HUDEP-2 (cell line): ENCODE data around the gene STK38L.

ENCODE experiments used
- DNase-seq, 76 experiments: peaks; one replicate each; lab custom pipeline; 2025; ENCODE audit not compliant: unreplicated experiment in 76 of 76; lab: John Stamatoyannopoulos, UW

The STK38L gene

DNA sequence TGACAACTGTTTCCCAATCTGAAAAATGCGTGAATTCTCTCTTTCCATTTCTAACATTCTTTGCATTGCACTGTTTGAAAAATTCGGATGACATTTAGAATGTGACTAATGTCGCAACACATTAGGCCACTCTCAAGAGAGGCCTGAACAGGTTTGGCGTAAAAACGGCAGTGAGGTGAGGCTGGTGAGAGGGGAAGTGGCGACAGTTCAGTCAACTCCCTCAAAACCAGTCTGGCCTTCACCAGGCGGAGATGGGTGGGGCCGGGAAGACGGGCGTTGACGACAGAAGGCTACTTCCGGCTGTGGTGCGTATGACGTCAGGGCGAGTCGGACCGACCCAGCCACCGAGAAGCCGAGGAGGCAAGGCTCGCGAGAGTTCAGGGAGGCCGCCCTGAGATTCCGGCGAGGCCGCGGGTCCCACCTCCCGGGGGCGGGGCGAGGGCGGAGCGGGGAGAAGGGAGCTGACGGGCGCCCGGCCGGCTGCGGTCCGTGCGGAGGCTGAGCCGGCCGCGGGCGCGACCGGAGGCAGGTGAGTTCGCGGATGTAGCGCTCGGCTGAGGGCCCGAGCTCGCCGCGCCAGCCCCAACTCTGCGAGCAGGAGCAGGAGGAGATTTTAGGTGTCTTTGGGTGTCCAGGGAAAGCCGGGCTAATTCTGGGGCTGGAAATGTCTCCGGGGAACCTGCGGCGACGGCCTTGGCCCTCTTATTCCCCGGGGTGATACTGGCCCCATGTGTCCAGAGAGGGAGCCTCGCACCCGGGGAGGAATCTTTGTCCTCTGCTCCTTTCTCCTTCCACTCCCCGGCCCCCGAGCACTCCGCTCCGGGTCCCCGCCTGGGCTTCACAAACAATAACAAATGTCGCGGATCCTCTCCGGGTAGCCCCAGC lies at the start of gene STK38L:
Gene STK38L (plus strand): TSS at position 483 of the 885 bp plus-strand sequence. CDS start 53,435 bp downstream, outside the sequence.
- peak; percentile 13 to 95 (median 89) for DNase-seq

DNA sequence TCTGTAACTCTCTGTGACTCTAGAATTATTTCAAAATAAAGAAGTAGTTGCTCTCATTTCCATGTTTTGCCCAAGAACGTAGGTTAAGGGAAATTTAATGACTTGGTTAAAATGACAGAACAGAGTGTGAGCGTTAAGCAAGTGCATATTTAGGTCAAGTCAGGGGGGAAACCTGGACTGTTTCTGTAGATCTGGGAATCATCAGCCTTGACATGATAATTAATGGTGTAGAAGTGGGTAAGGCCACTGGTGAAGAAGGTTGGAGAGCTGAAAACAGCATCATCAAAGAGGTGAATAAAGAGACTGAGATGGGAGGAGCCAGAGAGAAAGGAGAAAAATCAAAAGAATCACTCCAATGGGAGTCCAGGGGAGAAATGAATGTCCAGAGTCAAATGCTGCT lies 49.4 kb upstream of the STK38L start:
- no peak for DNase-seq

DNA sequence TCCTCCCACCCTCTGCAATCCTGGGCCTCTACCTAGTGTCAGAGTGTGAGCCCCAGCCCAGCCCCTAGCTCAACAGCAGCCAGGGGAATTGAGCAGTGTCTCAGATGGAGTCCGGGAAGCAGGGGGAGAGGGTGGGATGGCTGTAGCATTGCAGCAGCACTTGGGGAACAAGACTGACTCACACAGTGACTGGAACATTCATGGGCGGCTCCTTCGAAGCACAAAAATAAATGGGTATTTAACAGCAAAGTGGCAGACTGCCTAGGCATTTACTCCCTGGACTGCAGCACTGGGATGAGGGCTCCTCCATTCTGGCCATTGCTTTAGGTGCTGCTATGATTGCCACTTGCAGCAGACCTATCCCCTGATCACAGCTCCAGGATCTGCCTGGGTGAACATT lies 46.0 kb upstream of the STK38L start:
- DNase-seq = no peak

DNA sequence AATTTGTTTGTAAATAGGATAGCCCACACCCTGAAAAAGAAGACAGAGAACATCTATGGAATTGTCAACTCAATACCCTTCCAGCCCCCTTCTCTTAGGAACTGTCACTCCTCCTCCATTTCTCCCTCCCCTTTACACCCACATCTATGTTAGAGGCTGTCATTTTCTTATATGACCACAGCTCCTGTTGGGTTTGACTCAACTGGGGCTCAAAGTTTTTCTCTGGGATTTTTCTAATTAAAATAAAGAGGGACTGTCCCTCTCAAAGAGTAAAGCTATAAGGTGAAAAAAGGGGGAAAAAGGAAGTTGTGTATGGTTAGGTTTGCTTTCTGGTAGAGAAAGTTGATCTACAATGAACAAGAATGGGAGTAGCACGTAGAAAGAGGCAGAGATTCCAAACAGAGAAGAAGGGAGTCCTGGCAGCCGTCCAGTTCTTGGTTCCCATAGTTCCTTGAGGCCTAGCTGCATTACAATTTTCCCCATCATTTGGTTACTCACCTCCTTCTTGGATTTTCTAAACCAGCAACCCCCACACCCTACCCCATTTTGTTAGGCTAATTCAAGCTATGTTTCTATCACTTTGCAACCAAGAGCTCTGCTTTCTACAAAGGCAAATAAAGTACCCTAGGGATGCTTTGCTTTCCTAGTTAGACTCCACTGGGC lies 44.3 kb upstream of the STK38L start:
- no peak for DNase-seq

DNA sequence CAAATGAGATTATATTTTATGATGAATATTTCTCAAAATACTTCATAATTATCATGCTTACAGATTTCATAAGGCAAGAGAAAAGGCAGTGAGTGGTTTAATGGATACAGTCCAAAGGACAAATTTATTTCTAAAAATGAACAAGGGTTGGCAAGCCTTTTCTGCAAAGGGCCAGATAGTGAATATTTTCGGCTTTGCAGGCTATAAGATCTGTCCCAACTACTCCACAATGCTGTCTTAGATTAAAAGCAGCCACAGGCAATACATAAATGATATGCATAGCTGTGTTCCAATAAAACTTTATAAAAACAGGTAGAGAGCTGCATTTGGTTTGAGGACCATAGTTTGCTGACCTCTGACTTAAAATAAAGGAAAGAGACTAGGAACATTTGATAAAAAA lies 42.9 kb upstream of the STK38L start:
- DNase-seq = no peak

DNA sequence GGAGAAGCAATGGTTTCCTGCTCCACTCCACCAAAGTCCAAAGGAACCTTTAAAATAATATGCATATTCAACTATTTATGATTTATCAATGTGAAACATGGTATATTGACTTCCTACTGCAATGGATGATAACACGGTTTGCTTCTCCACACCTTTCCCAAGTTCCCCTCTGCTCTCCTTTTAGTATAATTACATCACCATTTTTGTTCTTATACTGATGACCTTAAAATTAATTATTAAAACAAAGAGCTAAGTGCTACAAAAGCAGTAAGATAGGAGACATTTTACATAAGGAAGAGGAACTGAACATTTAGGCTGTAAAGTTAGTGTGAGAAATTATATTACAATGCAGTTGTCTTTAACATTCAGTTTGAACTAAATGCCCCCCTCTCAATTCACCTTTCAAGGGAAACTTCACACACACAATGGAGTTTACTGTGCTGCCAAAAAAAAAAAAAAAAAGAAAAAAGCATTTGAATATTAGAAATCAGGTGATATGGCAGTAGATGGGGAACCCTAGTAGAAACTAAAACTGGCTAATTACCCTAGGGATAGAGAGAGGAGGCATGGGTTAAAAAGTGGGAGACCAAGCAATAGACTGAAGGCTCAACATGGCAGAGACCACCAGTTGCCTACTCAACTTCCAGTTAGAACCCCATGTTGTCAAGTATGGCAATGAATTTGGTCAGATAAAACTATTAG lies 37.1 kb upstream of the STK38L start:
- no peak for DNase-seq

DNA sequence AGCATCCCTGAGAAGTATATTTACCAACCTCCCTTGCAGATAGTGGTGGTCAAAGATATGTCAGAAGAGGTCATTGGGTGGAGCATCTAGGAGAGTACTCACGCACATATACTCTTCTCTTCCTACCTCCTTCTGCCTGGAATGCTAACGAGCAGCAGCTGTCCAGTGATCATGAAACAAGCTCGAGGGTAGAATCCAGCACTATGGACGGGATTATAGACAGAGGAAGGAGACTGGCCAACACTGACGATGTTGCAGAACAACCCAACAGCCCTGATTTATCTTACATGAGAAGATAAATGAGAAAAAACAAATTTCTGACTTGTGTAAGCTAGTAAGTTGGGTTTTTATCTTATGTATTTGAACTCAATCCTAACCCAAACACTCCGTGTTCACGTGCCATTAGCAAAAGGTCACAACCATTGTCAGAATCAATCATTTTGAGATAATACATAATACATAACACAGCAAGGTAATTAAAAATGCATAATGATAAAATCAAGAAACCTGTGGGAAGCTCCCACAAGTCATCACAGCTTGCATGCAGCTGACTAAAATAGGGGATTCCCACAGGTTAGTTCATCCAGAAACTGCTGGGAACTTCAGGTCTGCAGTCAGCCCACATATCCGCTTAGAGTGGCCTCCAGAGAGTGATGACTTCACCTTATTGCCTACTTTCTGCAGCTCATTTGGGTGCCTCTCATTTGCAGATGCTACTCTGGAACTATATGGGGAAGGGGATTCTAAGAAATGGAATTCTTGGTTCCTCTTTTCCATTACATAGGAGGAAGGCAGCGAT lies 36.3 kb upstream of the STK38L start:
- DNase-seq = no peak

DNA sequence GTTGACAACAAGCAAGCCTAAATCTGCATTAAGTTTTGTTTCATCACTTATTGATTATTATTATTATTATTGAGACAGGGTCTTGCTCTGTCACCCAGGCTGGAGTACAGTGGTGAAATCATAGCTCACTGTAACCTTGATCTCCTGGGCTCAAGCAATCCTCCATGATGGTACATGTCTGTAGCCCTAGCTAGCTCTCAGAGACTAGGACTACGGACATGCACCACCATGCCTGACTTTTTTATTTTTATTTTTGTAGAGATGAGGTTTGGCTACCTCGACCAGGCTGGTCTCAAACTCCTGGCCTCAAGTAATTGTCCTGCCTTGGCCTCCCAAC lies 35.7 kb upstream of the STK38L start:
- DNase-seq = no peak

DNA sequence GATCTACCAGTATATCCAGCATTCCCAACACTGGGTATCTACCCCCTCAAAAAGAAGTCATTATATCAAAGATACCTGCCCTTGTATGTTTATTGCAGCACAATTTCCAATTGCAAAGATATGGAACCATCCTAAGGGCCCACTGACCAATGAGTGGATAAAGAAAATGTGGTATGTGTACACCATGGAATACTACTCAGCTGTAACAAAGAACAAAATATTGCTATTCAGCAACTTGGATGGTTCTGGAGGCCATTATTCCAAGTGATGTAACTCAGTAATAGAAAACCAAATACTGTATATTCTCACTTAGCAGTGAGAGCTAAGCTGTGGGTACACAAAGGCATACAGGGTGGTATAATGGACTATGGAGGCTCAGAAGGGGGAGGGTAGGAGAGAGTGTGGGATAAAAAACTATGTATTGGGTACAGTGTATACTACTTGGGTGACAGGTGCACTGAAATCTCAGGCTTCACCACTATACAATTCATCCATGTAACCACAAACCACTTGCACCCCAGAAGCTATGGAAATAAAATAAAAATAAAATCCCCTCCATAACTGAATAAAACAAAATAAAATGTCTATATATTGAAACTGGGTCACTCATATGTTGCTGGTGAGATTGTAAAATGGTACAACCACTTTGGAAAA lies 34.7 kb upstream of the STK38L start:
- no peak for DNase-seq

DNA sequence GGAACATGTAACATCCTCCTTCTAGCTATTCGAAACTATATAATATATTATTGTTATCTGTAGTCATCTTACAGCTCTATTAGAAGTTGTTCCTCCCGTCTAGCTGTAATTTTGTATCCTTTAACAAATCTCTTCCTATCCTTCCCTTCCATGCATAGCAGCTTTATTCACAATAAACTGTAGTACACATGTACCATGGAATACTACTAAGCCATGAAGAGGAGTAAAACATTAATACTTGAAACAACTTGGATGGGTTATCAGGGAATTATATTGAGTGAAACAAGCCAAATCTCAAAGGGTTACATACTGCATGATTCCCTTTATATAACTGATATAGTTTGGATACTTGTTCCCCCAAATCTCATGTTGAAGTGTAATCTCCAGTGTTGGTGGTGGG lies 33.9 kb upstream of the STK38L start:
- DNase-seq = no peak

DNA sequence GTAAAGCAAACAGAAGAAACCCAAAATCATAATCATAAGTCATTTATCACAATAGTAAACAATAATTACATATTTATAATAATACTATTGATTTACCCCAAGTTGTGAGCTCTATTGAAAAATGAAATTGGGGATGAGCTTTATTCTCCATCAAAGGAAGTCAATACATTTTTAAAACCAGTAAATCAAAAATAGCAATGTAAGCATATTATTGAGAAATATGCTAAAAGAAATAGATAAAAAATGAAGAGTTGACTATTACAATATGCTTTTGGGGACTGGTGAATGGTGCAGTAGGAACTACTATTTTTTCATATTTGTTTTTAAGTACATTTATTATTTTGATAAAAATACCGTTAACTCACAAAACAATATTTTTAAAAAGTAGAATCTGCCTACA lies 31.2 kb upstream of the STK38L start:
- no peak for DNase-seq

DNA sequence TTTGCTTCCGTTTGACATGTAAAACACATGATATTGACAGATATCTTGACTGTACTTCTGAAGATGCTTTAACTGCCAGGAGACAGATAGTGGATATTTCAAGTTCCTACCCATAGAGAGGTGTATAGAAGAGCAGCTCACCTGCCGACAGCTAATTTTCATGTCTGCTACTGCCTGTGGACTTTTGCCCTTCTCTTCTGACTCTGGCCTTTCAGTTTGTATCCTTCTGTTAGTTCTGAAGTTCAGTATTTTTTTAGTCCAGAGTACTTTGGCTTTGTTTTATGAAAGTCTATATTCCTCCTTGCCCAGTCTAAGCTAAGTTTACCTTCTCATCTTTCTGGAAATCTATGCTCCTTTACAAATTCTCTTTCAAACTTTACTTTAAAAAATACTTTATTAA lies 30.8 kb upstream of the STK38L start:
- no peak for DNase-seq

DNA sequence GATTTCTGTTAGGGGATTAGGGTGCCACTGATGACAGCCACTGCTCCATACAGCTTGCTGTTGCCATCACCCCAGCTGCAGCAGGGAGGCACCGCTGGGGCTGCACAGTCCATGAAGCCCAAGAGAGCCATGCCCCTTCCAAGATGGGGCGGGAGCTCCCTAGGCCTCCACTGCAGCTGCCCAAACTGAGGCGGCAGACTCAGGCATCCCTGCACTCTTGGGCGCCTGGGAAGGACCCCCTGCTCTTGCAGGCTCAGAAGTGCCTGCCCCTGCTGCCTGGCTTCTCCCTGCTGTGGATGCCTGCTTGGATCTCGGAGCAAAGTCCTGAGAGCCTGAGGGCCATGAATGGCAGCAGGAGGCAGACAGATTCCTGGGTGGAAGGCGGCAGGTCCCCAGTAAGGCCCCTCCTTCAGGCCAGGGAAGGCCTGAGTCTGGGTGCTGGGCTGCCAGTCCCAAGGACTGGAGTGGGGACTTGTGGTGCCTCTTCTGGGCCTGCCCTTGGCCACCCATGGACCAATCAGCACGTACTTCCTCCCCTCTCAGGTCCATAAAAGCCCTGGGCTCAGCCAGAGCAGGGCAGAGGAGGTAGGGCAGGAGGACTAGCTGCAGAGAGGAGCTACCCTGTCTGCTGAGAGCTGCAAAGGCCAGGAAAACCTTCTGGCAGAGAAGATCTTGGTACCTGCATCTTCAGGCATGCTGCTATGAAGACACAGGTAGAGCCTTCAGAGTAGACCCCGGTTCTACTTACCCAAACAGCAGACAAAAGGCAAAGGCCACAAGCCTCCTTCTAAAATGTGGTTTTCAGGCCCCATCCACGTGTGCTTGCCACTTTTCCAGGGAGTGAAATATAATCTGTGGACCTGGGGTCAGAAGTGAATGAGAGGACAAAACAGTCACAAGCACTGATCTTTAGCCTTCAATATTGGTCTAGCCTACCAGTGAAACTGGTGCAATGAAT lies 30.0 kb upstream of the STK38L start:
- no peak for DNase-seq

DNA sequence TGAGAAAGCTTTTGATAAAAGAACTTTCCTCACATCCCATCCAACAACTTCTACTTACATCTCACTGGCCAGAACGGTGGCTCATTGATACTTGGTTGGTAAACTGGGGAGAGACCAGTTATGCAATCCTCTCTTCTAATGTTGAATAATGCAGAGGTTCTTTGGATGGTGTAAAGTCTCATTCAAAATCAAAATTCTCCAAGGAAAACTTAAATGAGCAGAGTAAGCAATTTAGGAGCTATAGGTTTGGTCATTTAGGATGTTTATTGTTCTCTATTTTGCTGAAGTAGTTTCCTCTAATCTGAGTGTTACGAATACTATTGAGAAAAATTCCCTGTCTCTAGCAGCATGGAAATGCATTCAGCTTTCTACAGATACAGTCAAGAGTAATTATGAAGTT lies 26.5 kb upstream of the STK38L start:
- DNase-seq = no peak

DNA sequence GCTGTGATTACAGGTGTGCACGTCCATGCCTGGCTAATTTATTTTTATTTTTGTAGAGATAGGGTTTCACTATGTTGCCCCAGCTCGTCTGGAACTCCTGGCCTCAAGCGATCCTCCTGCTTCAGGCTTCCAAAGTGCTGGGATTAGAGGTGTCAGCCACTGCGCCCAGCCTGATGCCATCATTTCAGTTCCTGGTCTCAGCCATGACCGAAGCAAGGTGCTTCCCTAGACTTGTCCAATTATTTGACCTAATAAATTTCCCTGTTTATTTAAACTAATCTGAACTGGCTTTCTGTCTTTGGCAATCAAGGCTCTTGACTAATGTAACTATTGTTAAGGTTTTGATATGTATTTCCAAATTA lies 24.4 kb upstream of the STK38L start:
- no peak for DNase-seq

DNA sequence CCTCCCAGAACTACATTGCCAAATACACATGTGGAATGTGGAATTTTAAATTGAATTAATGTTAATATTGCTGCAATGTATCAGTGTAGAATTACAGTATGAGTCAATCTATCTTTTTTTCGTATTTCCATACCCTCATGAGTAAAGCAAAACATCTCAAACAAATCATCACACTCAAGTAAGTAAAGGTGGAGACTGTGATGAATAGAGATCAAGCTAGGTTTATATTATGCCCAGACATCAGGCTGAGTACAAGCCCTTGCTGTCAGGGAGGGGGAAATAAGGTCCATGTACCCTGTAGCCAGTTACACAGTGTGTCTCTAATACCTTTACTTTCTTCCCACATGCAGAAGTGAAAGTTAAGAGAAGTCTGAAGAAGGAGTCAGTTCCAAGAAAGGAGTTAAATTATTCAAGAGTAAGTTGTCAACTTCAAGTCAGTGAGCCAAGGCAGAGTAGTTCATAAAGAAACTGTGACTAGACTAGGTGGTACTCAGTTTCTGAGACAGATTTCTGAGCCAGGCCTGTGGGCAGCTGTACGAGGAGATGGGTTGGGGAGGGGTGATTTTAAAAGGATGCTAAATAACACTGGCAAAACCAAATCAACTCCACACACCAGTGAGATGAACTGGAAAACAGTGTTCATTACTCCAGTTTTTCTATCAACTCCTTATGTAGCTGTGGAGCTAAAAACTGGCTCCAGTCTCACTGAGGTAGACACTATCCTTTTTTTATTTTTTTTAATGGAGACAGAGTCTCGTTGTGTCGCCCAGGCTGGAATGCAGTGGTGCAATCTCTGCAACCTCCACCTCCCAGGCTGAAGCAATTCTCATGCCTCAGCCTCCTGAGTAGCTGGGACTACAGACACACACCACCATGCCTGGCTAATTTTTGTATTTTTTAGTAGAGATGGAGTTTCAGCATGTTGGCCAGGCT lies 23.8 kb upstream of the STK38L start:
- no peak for DNase-seq

DNA sequence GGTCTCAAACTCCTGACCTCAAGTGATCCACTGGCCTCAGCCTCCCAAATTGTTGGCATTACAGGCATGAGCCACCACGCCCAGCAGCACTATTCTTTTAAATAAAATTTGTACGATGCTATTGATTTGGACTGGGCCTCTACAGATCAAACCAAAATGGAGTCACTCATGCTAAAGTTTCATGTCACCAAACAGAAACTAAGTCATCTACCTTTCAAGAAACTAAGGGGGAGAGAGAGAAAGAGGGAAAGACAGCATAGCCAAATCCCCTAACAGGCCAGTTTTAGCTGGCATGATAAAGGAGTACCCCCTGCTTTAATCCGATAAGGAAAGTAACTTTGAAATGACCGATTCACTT lies 23.1 kb upstream of the STK38L start:
- no peak for DNase-seq

DNA sequence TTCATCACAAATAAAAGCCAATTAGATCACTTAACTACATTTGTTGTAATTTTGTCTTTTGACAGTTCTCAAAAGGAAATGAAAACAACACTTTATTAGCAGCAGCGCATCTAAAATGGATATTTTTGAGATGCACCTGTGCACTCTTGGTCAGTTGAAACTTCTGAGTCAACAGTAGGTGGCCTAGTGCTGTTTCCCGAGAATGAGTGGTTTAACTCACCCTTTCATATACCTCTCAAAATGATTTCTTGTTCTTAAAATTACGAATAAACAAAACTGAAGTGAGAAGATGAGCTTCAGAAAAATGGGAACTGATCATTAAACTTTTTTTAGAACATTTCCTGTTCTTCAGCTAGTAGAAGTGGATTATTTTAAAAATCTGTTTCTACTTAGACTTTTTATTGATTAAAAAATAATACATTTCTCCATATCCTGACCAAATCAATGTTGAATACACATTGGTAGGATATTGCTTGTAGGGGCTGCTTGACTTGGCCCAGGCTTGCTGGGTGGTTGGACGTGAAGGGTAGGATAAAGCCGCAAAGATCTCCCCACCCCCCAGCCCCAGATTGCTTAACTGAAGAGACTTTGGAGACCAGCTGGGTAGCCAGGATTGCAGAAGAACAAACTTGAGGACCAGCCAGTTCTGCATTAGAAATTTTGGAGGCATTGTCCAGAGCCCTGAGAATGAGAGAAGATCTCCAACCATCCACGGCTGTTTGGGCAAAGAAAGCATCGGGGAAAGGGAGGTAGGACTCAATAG lies 22.3 kb upstream of the STK38L start:
- no peak for DNase-seq
